ENCODE measurements around the gene RNF41.

- TF ChIP-seq CTCF (IDR thresholded peaks at IDR 0.05) (no peak), POLR2AphosphoS5 (IDR thresholded peaks at IDR 0.05; ENCODE audit: insufficient read depth in 1 of 2, low read depth in 1 of 2) (no peak)
Observed at GRCh38 chr12:56213878-56214277, 7.8 kb downstream of the RNF41 start.

Measured in vagina (tissue), 2 donors.